Erythroblast (primary cell): Measurements from ENCODE around the gene TTC21A.

ENCODE experiments used
- GATA1 ChIP-seq: IDR thresholded peaks from 2 replicates; pipeline ENCODE4 v1.6.1; 2011; ENCODE audit warnings: low read depth, mild to moderate bottlenecking, control low read depth, low read length, moderate library complexity
- POLR2A ChIP-seq: IDR thresholded peaks from 2 replicates; pipeline ENCODE4 v1.6.1; 2011; ENCODE audit warnings: mild to moderate bottlenecking, low read length

DNA sequence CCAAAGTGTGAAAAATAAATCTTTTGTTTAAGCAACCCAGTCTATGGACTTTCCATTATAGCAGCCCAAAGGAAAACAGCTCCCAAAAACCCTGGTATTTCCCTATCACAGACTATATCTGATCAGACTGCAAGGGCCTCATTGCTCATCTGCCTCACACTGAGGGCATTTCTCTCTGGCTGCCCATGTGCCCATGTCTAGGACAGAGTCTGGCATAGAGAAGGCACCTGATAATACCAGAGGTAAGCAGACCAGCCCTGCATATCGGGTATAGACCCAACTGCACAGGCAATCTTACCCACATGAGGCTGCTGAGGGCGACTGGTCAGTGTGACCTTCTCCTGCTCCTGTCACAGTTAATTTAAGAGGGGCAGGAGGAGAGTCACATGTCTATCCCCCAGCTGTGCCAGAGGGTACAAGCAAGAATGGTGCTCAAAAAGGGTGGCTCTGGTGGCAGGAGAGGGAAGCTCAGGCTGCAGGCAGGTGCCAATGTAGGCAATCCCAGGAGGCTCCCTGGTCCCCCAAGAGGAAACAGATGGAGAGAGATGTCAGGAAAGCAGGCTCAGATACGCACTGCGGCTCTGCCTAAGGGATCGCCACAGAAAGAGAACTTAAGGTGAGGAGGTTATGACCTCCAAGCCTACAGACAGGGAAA, 42.8 kb downstream of the TTC21A start:
- no peak for TF ChIP-seq GATA1
- peak; percentile 2 for TF ChIP-seq POLR2A
